Left renal pelvis (tissue), 4 donors: ENCODE measurements around the gene MED13L. TPM values are rescaled to one million over a fixed set of nuclear protein-coding genes. Genes with fewer than 3 reads are reported as not detected.

ENCODE experiments used
- DNase-seq, 4 donors: peaks; one replicate each; pipeline ENCODE4 v3.0.0-alpha.2; 2013; ENCODE audit warnings: low read depth in 4 of 4, low spot score in 3 of 4
- polyA plus RNA-seq, 4 donors: library from polyadenylated mRNA; unstranded; fragments of 120-200 nt; gene quantifications; one replicate each; pipeline ENCODE4 v1.2.1, GENCODE V29; 2013; ENCODE audit not compliant: insufficient read length in 4 of 4

MED13L gene
- polyA plus RNA-seq, 4 donors, result 75.8 to 90.8 (median 87.4) TPM

GRCh38 chr12:116068371-116068770, 209.1 kb downstream of the MED13L start:
- DNase-seq, result no peak

- no peak for DNase-seq
Measured at GRCh38 chr12:116067892-116068291, 209.6 kb downstream of the MED13L start.

DNA sequence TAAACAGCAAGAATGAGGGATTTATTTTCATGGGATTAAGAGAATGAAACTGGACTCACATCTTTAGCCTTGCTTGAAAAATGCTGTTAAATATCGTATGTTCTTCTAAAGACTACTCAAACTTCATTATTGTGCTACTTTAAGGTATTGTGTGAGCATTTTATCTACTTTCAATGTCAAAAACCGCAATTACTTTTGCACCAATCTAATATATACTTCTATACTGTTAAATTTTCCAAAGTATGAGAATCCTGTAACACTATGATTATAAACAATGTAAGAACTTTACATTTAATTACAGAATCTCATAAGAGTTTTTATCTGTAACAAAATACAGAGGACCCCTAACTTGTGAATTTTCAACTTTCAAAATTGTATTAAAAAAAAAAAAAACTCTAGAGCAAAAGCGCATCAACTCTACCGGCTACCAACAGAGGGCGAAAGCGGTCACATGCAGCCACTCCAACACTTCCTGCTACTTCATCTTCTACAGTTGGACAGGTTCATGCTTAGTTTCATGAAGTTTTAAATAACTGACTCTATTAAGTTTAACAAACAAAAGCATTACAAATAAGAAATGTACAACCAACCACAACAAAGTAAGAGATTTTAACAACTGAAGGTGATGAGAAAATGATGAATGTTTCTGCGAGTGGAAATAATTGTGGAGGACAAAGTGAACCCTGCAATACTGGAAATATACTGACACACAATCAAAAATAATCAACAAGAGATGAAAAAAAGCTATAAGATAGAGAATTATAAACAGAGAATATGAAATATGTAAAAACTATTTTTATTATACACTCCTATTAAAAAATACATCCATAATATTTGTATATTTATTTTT, 210.9 kb downstream of the MED13L start:
- no peak for DNase-seq

DNA sequence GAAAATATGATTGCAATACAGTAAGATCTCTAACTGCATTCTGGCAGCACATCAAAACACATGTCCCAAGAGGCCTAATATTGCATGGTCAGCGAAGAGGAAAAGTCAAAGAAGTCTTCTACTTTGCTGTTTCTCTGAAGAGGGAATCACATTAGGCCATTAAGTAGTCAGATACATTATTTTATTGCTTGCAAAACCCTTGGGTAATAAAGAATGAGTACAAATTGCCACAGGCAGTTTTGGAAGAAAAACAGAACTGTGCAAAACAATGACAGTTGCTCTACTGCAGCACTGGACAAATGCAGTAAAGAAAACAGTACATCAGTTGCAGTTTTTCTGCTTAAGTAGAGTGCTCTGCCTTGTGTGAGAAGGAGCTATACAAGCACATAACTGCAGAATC, 211.9 kb downstream of the MED13L start:
- DNase-seq, result peak in 2 of 4 donors; percentile 24 to 29

DNA sequence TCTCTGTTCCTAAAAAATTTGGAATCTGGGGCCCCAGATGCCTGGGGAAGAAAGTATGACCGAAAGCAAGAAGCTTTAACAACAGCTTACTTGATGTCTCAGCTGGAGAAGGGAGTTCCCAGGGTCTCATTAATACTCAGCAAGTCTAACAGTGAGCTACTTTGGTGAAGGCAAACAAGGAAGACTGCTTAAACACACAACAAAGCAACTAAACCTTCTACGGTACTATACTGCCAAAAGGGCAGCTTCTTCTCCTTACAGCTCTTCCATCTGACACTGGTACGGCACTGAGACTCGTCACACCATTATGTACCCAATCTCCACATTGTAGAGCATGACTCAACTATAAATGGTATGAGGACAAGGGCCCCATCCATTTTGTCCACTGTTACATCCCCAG, 213.0 kb downstream of the MED13L start:
- DNase-seq, result no peak

DNA sequence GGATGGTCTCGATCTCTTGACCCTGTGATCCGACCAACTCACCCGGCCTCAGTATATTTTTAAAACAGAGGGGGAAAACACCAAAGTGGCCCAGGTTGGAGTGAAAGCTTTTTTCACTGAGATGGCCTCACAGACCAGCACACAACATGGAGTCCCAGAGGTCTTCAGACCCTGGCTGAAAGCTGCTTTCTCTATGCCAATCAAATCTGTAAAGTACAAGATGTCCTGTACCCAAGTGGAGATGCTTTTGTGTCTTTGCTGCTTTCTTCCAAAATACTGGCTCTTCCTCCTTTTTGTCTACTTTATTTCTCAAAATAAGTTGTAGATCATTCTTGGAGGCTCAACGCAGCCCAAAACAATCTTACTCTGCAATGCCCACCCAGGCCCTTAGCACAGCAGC, 214.8 kb downstream of the MED13L start:
- DNase-seq, result no peak

GRCh38 chr12:116060764-116061163, 216.7 kb downstream of the MED13L start:
- no peak for DNase-seq

DNA sequence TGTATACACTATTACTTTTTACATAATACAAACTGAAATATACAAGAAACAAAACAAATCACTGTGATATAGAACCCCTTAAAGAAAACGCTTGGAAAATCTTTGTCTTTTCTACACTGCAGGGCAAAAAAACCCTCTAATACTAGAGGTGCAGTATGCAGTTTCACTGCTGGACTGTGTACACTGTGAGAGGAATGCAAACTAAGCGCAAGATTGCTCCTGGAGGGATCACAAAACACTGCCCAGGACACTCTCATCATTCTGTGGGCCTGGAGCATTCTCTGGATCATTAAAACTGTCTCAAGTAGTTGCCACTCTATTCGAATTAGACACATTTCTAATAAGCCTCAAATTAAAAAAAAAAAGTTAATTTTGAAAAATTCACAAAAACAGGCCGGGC, 217.6 kb downstream of the MED13L start:
- DNase-seq, result no peak

GRCh38 chr12:116058574-116058973, 218.9 kb downstream of the MED13L start:
- DNase-seq, result no peak

GRCh38 chr12:116057356-116057755, 220.1 kb downstream of the MED13L start:
- no peak for DNase-seq

- no peak for DNase-seq
Measured at GRCh38 chr12:116055895-116056607, 221.4 kb downstream of the MED13L start.

DNA sequence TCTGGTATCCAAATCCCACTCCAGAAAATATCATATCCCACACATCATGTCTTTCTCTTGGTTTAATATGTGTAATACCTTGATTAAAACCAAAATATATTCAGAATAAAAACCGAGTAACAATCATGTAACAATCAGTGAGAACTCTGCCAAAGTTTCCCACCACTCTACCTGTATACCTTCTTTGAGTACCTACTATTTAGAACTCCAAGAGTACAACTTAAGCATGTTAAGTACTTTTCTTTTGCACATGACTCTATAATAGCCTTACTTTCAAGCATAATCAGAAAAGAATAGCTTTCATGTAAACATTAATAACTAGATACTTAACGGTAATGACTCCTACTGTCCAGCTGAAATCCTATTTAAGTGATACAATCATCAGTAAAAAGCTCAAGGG, 223.2 kb downstream of the MED13L start:
- DNase-seq, result no peak

- DNase-seq, result no peak
Measured at GRCh38 chr12:116053479-116054200, 223.9 kb downstream of the MED13L start.

DNA sequence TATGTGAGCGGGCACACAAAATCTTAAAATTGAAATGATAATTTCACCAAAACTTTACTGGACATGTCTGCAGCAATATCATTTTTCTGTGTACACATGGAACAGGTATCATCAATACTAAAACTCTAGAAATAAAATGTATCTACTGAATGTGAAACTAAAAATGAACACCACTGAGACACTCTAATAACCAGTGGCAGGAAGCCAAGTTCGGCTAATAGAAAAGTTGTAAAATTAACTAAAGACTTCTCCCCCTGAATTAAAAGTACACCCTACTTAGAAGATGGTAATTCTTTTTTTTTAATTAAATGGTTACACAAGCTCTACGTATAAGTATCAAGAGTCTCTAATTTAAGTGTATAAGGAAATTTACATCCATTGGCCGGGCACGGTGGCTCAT, 227.2 kb downstream of the MED13L start:
- no peak for DNase-seq

GRCh38 chr12:116048879-116049278, 228.6 kb downstream of the MED13L start:
- DNase-seq, result no peak

GRCh38 chr12:116046039-116046438, 231.5 kb downstream of the MED13L start:
- no peak for DNase-seq

DNA sequence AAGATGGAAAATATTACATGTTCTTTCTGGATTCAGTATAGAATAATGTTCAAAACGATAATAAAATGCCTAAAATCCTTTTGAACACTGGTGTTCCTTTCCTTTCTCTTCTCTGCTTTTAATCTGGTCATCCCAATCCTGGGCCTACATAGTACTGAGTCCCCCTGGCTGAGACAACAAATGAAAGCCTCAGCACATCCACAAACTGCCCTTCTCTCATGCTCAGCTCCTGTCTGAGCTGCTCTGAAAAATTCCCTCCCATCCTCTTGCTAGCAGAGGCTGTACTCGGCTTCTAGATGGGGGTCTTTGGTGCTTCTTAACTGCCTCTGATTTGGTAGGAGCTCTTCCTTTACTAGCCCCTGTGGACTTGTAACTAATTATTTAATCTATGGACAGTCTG, 232.3 kb downstream of the MED13L start:
- DNase-seq, result no peak

- DNase-seq, result no peak
Measured at GRCh38 chr12:116043659-116044535, 233.6 kb downstream of the MED13L start.

GRCh38 chr12:116040402-116040801, 237.1 kb downstream of the MED13L start:
- DNase-seq, result no peak

DNA sequence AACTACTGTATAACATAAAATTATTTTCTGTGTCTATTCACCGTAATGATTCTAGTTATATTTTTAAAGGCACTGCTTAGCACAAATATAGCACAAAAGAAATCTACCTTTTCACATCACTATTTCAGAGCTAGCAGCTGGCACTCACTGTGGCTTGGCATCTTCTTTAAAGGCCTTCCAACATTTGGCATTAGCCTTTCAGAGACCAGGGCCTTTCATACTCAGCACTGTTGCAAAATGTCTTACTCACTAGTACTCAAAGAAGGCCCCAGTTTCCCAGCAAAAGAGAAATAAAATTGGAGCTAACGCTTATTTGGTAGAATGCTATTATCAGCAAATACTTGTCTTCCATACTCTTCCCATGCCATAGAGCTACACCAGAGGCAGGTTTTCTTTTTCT, 238.4 kb downstream of the MED13L start:
- no peak for DNase-seq
